Measurements from ENCODE around the gene SLC19A1. TPM values are rescaled to one million over a fixed set of nuclear protein-coding genes. Genes with fewer than 3 reads are reported as not detected.

The SLC19A1 gene
- total RNA-seq, 1 donor from 2014 or later, result 25.6 TPM

- Mint-ChIP-seq H3K27ac (no peak overlapping the region), H3K4me3 (ENCODE audit: low read depth) (no peak overlapping the region), H3K27me3 (no peaks in the 10 kb centered on the region), H3K4me1 (ENCODE audit: low read depth) (peaks cover 7% of the 10 kb centered on the region), H3K9me3 (ENCODE audit: low read depth) (peaks cover 31% of the 10 kb centered on the region), H3K36me3 (ENCODE audit: insufficient read depth) (peaks cover 45% of the 10 kb centered on the region)
- no peak for TF ChIP-seq CTCF (IDR thresholded peaks at IDR 0.05; ENCODE audit: unreplicated experiment)
- no peak for DNase-seq (ENCODE audit: low spot score, unreplicated experiment)
These were observed 26.1 kb downstream of the SLC19A1 start for GRCh38 chr21:45516071-45516670.

GRCh38 chr21:45515241-45516061 is 26.8 kb downstream of the SLC19A1 start:
- no peaks in the 10 kb centered on the region for H3K27me3 Mint-ChIP-seq
- H3K4me3 Mint-ChIP-seq (ENCODE audit: low read depth), result no peak overlapping the region
- peaks cover 40% of the 10 kb centered on the region for H3K36me3 Mint-ChIP-seq (ENCODE audit: insufficient read depth)
- H3K9me3 Mint-ChIP-seq (ENCODE audit: low read depth), result peaks cover 26% of the 10 kb centered on the region
- H3K27ac Mint-ChIP-seq, result no peak overlapping the region
- peaks cover 7% of the 10 kb centered on the region for H3K4me1 Mint-ChIP-seq (ENCODE audit: low read depth)
- no peak for TF ChIP-seq CTCF (IDR thresholded peaks at IDR 0.05; ENCODE audit: unreplicated experiment)
- no peak for DNase-seq (ENCODE audit: low spot score, unreplicated experiment)

GRCh38 chr21:45514311-45515021 is 27.8 kb downstream of the SLC19A1 start:
- H3K36me3 Mint-ChIP-seq (ENCODE audit: insufficient read depth), result peaks cover 30% of the 10 kb centered on the region
- H3K27me3 Mint-ChIP-seq, result no peaks in the 10 kb centered on the region
- no peak overlapping the region for H3K4me3 Mint-ChIP-seq (ENCODE audit: low read depth)
- H3K4me1 Mint-ChIP-seq (ENCODE audit: low read depth), result peaks cover 7% of the 10 kb centered on the region
- TF ChIP-seq CTCF (IDR thresholded peaks at IDR 0.05; ENCODE audit: unreplicated experiment), result no peak
- H3K27ac Mint-ChIP-seq, result peak overlapping the region; percentile 88
- DNase-seq (ENCODE audit: low spot score, unreplicated experiment), result no peak
- H3K9me3 Mint-ChIP-seq (ENCODE audit: low read depth), result peaks cover 18% of the 10 kb centered on the region

- Mint-ChIP-seq H3K4me1 (ENCODE audit: low read depth) (peaks cover 8% of the 10 kb centered on the region), H3K36me3 (ENCODE audit: insufficient read depth) (peaks cover 24% of the 10 kb centered on the region), H3K9me3 (ENCODE audit: low read depth) (peaks cover 11% of the 10 kb centered on the region), H3K27ac (peak overlapping the region; percentile 88), H3K4me3 (ENCODE audit: low read depth) (peak overlapping the region; percentile 29), H3K27me3 (no peaks in the 10 kb centered on the region)
- no peak for DNase-seq (ENCODE audit: low spot score, unreplicated experiment)
- TF ChIP-seq CTCF (IDR thresholded peaks at IDR 0.05; ENCODE audit: unreplicated experiment), result no peak
These were observed 28.4 kb downstream of the SLC19A1 start for GRCh38 chr21:45513741-45514310.

Data from progenitor cell of endocrine pancreas (in vitro differentiated cells).